GM23338 (cell line): ENCODE measurements around the gene COX8A. TPM values are rescaled to one million over a fixed set of nuclear protein-coding genes. Genes with fewer than 3 reads are reported as not detected.

ENCODE experiments used
- ATAC-seq: fragments of 200-7000 bp; cut with Tn5 transposase; 3 replicates; pipeline ENCODE4 v1.9.1; 2020
- DNase-seq: peaks from one replicate; pipeline ENCODE4 v3.0.0-alpha.2; 2015; ENCODE audit warnings: low spot score
- H2AFZ ChIP-seq: fragments of 200-600 bp; sonication (generic); 2 replicates; pipeline ENCODE4 v1.8.0; 2016; ENCODE audit warnings: antibody characterized with exemption, mild to moderate bottlenecking, moderate library complexity
- H3F3A ChIP-seq: fragments of 200-600 bp; sonication (generic); replicated peaks from 2 replicates; pipeline ENCODE4 v1.8.0; 2017; ENCODE audit warnings: antibody characterized with exemption, mixed run types, low read depth
- H3K27ac ChIP-seq: fragments of 200-600 bp; sonication (generic); 2 replicates; pipeline ENCODE4 v1.6.1; 2016; ENCODE audit warnings: low read depth
- H3K27me3 ChIP-seq: fragments of 200-600 bp; sonication (generic); 2 replicates; pipeline ENCODE4 v1.8.0; 2016; ENCODE audit warnings: mild to moderate bottlenecking, mixed run types, moderate library complexity; ENCODE audit not compliant: insufficient read depth
- H3K36me3 ChIP-seq: fragments of 200-600 bp; sonication (generic); 2 replicates; pipeline ENCODE4 v1.8.0; 2016; ENCODE audit warnings: mild to moderate bottlenecking; ENCODE audit not compliant: insufficient read depth
- H3K4me1 ChIP-seq: fragments of 200-600 bp; sonication (generic); 2 replicates; pipeline ENCODE4 v1.8.0; 2016; ENCODE audit warnings: mild to moderate bottlenecking, moderate library complexity; ENCODE audit not compliant: insufficient read depth
- H3K4me2 ChIP-seq: fragments of 200-600 bp; sonication (generic); 2 replicates; pipeline ENCODE4 v1.7.1; 2017; ENCODE audit warnings: mixed run types
- H3K4me3 ChIP-seq: fragments of 200-600 bp; sonication (generic); 2 replicates; pipeline ENCODE4 v1.6.1; 2016; ENCODE audit warnings: mixed run types
- H3K79me2 ChIP-seq: fragments of 200-600 bp; sonication (generic); replicated peaks from 2 replicates; pipeline ENCODE4 v1.8.0; 2017; ENCODE audit warnings: mild to moderate bottlenecking; ENCODE audit not compliant: insufficient read depth
- H3K9me2 ChIP-seq: fragments of 200-600 bp; sonication (generic); 2 replicates; pipeline ENCODE4 v1.8.0; 2017; ENCODE audit not compliant: insufficient read depth
- H4K20me1 ChIP-seq: fragments of 200-600 bp; sonication (generic); replicated peaks from 2 replicates; pipeline ENCODE4 v1.8.0; 2017; ENCODE audit warnings: mild to moderate bottlenecking; ENCODE audit not compliant: insufficient read depth
- H3K27ac Mint-ChIP-seq: 2 replicates; pipeline ENCODE4 v1.8.0; 2020; ENCODE audit warnings: inconsistent platforms, mild to moderate bottlenecking, moderate library complexity, mixed read lengths
- H3K27me3 Mint-ChIP-seq: 3 replicates; pipeline ENCODE4 v1.8.0; 2022; ENCODE audit warnings: low read depth, mild to moderate bottlenecking, moderate library complexity, mixed read lengths, inconsistent platforms; ENCODE audit not compliant: insufficient read depth, poor library complexity
- H3K36me3 Mint-ChIP-seq: 3 replicates; pipeline ENCODE4 v1.8.0; 2021; ENCODE audit warnings: low read depth, mild to moderate bottlenecking, inconsistent platforms, moderate library complexity, mixed read lengths
- H3K4me1 Mint-ChIP-seq: 3 replicates; pipeline ENCODE4 v1.8.0; 2020; ENCODE audit warnings: mild to moderate bottlenecking, inconsistent platforms, mixed read lengths
- H3K4me3 Mint-ChIP-seq: 3 replicates; pipeline ENCODE4 v1.8.0; 2021; ENCODE audit warnings: moderate library complexity, mild to moderate bottlenecking, inconsistent platforms, mixed read lengths
- H3K9me3 Mint-ChIP-seq: 3 replicates; pipeline ENCODE4 v1.8.0; 2020; ENCODE audit warnings: moderate library complexity, mild to moderate bottlenecking, inconsistent platforms, mixed read lengths
- CTCF ChIP-seq, 2 experiments: fragments of 200-600 bp in 1 of 2; sonication (generic) in 1 of 2; conservative IDR thresholded peaks; 2 replicates each; pipeline versions ENCODE4 v1.5.1 to v1.6.1; 2016 to 2017; ENCODE audit warnings: antibody characterized with exemption in 2 of 2, low read depth in 2 of 2, mild to moderate bottlenecking in 2 of 2, moderate library complexity in 1 of 2
- ETS1 ChIP-seq: IDR thresholded peaks from 2 replicates; pipeline ENCODE4 v1.6.1; 2016; ENCODE audit warnings: antibody characterized with exemption
- EZH2 ChIP-seq: fragments of 200-600 bp; sonication (generic); IDR thresholded peaks from one replicate; pipeline ENCODE4 v1.8.0; 2017; ENCODE audit warnings: antibody characterized with exemption, mild to moderate bottlenecking, low read depth; ENCODE audit not compliant: unreplicated experiment
- EZH2phosphoT487 ChIP-seq: fragments of 200-600 bp; sonication (generic); IDR thresholded peaks from one replicate; pipeline ENCODE4 v1.8.1; 2018; ENCODE audit warnings: antibody characterized with exemption; ENCODE audit not compliant: unreplicated experiment
- JUNB ChIP-seq: IDR thresholded peaks from one replicate; pipeline ENCODE4 v1.6.1; 2016; ENCODE audit warnings: antibody characterized with exemption; ENCODE audit not compliant: unreplicated experiment
- NANOG ChIP-seq: IDR thresholded peaks from 2 replicates; pipeline ENCODE4 v1.6.1; 2016; ENCODE audit warnings: antibody characterized with exemption, borderline replicate concordance
- STAT1 ChIP-seq: IDR thresholded peaks from one replicate; pipeline ENCODE4 v1.6.1; 2016; ENCODE audit warnings: antibody characterized with exemption; ENCODE audit not compliant: unreplicated experiment
- polyA plus RNA-seq: library from polyadenylated mRNA; unstranded; fragments of >200 nt; fragmentation: Nextera tagmentation; extraction: Ambion mirVana; gene quantifications from 2 replicates; pipeline ENCODE4 v1.2.1, GENCODE V29; 2016
- total RNA-seq: library from RNA; depleted of rRNA; stranded (reverse); fragments of >200 nt; shearing (Covaris generic); gene quantifications from 2 replicates; pipeline ENCODE4 v1.2.3, GENCODE V29; 2014
- TF ChIP-seq, protein P1 (sequence below): fragments of 250-450 bp; sonication (Bioruptor Pico); IDR thresholded peaks from 2 replicates; pipeline ENCODE4 v1.5.0; 2020; ENCODE audit warnings: mild to moderate bottlenecking, moderate library complexity
- TF ChIP-seq, protein P2 (sequence below): IDR thresholded peaks from one replicate; pipeline ENCODE4 v1.6.1; 2018; ENCODE audit warnings: antibody characterized with exemption; ENCODE audit not compliant: unreplicated experiment

Gene COX8A
- total and polyA plus RNA-seq, 2 experiments from 2014 or later = 427 to 483 TPM

DNA sequence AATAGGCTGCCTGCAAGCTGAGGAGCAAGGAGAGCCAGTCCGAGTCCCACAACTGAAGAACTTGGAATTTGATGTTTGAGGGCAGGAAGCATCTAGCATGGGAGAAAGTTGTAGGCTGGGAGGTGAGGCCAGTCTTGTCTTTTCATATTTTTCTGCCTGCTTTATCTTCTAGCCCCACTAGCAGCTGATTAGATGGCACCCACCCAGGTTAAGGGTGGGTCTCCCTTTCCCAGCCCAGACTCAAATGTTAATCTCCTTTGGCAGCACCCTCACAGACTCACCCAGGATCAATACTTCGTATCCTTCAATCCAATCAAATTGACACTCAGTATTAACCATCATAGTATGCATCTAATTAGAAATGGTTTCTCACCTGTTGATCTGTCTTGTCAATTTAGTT is 5.0 kb upstream of the COX8A start:
- Histone ChIP-seq H3K79me2 (no peaks in the 10 kb centered on the region), H3K27ac (no peak overlapping the region), H3K9me2 (no peaks in the 10 kb centered on the region; the same call in 1 of the 2 replicates), H3K4me2 (no peak overlapping the region), H3K36me3 (no peaks in the 10 kb centered on the region), H4K20me1 (no peaks in the 10 kb centered on the region; the same call in 1 of the 2 replicates), H3K4me3 (no peak overlapping the region), H2AFZ (no peak overlapping the region), H3F3A (no peaks in the 10 kb centered on the region), H3K4me1 (no peaks in the 10 kb centered on the region), H3K27me3 (peaks cover 70% of the 10 kb centered on the region)
- Mint-ChIP-seq H3K27me3 (peaks cover 46% of the 10 kb centered on the region), H3K9me3 (peaks cover 10% of the 10 kb centered on the region), H3K4me3 (no peak overlapping the region), H3K27ac (no peak overlapping the region), H3K4me1 (no peaks in the 10 kb centered on the region; the same call in 2 of the 3 replicates), H3K36me3 (peaks cover under 1% of the 10 kb centered on the region; the same call in 1 of the 3 replicates)
- ATAC-seq (no peak), DNase-seq (no peak)
- TF ChIP-seq NANOG = no peak
- TF ChIP-seq, protein P1, sequence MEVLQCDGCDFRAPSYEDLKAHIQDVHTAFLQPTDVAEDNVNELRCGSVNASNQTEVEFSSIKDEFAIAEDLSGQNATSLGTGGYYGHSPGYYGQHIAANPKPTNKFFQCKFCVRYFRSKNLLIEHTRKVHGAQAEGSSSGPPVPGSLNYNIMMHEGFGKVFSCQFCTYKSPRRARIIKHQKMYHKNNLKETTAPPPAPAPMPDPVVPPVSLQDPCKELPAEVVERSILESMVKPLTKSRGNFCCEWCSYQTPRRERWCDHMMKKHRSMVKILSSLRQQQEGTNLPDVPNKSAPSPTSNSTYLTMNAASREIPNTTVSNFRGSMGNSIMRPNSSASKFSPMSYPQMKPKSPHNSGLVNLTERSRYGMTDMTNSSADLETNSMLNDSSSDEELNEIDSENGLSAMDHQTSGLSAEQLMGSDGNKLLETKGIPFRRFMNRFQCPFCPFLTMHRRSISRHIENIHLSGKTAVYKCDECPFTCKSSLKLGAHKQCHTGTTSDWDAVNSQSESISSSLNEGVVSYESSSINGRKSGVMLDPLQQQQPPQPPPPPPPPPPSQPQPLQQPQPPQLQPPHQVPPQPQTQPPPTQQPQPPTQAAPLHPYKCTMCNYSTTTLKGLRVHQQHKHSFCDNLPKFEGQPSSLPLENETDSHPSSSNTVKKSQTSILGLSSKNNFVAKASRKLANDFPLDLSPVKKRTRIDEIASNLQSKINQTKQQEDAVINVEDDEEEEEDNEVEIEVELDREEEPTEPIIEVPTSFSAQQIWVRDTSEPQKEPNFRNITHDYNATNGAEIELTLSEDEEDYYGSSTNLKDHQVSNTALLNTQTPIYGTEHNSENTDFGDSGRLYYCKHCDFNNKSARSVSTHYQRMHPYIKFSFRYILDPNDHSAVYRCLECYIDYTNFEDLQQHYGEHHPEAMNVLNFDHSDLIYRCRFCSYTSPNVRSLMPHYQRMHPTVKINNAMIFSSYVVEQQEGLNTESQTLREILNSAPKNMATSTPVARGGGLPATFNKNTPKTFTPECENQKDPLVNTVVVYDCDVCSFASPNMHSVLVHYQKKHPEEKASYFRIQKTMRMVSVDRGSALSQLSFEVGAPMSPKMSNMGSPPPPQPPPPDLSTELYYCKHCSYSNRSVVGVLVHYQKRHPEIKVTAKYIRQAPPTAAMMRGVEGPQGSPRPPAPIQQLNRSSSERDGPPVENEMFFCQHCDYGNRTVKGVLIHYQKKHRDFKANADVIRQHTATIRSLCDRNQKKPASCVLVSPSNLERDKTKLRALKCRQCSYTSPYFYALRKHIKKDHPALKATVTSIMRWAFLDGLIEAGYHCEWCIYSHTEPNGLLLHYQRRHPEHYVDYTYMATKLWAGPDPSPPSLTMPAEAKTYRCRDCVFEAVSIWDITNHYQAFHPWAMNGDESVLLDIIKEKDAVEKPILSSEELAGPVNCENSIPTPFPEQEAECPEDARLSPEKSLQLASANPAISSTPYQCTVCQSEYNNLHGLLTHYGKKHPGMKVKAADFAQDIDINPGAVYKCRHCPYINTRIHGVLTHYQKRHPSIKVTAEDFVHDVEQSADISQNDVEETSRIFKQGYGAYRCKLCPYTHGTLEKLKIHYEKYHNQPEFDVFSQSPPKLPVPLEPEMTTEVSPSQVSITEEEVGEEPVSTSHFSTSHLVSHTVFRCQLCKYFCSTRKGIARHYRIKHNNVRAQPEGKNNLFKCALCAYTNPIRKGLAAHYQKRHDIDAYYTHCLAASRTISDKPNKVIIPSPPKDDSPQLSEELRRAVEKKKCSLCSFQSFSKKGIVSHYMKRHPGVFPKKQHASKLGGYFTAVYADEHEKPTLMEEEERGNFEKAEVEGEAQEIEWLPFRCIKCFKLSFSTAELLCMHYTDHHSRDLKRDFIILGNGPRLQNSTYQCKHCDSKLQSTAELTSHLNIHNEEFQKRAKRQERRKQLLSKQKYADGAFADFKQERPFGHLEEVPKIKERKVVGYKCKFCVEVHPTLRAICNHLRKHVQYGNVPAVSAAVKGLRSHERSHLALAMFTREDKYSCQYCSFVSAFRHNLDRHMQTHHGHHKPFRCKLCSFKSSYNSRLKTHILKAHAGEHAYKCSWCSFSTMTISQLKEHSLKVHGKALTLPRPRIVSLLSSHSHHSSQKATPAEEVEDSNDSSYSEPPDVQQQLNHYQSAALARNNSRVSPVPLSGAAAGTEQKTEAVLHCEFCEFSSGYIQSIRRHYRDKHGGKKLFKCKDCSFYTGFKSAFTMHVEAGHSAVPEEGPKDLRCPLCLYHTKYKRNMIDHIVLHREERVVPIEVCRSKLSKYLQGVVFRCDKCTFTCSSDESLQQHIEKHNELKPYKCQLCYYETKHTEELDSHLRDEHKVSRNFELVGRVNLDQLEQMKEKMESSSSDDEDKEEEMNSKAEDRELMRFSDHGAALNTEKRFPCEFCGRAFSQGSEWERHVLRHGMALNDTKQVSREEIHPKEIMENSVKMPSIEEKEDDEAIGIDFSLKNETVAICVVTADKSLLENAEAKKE (CRISPR knock-in tag) = no peak
- no peak for TF ChIP-seq STAT1

DNA sequence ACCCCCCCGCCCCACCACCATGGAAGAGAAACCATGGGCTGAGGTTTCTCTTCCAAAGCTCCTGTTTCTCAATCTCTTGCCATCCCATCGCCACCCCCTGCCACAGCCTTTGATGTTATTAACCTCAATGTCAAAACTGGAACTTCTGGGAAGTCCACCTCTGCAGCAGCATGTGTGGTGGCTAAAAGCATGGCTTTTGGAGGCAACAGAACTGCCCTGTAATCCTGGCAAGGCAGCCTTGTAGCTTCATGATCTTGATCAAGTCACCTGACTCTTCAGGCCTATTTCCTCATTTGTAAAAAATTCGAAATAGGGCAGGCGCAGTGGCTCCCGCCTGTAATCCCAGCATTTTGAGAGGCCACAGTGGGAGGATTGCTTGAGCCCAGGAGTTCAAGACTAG is 3.5 kb upstream of the COX8A start:
- Histone ChIP-seq H3K4me2 (no peak overlapping the region), H4K20me1 (no peaks in the 10 kb centered on the region; the same call in 1 of the 2 replicates), H3K27ac (no peak overlapping the region), H2AFZ (no peak overlapping the region), H3K36me3 (no peaks in the 10 kb centered on the region), H3K9me2 (no peaks in the 10 kb centered on the region; the same call in 1 of the 2 replicates), H3F3A (0 out of 2 replicates have a peak, but pooled peaks cover 3% of the 10 kb centered on the region), H3K4me1 (peaks cover 9% of the 10 kb centered on the region; the same call in 1 of the 2 replicates), H3K79me2 (peaks cover 10% of the 10 kb centered on the region), H3K27me3 (peaks cover 59% of the 10 kb centered on the region), H3K4me3 (no peak overlapping the region)
- no peak for DNase-seq
- TF ChIP-seq, protein P2, sequence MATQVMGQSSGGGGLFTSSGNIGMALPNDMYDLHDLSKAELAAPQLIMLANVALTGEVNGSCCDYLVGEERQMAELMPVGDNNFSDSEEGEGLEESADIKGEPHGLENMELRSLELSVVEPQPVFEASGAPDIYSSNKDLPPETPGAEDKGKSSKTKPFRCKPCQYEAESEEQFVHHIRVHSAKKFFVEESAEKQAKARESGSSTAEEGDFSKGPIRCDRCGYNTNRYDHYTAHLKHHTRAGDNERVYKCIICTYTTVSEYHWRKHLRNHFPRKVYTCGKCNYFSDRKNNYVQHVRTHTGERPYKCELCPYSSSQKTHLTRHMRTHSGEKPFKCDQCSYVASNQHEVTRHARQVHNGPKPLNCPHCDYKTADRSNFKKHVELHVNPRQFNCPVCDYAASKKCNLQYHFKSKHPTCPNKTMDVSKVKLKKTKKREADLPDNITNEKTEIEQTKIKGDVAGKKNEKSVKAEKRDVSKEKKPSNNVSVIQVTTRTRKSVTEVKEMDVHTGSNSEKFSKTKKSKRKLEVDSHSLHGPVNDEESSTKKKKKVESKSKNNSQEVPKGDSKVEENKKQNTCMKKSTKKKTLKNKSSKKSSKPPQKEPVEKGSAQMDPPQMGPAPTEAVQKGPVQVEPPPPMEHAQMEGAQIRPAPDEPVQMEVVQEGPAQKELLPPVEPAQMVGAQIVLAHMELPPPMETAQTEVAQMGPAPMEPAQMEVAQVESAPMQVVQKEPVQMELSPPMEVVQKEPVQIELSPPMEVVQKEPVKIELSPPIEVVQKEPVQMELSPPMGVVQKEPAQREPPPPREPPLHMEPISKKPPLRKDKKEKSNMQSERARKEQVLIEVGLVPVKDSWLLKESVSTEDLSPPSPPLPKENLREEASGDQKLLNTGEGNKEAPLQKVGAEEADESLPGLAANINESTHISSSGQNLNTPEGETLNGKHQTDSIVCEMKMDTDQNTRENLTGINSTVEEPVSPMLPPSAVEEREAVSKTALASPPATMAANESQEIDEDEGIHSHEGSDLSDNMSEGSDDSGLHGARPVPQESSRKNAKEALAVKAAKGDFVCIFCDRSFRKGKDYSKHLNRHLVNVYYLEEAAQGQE = no peak
- TF ChIP-seq CTCF (conservative IDR thresholded peaks at IDR 0.05; ENCODE audit: low read depth in 2 of 2) (no peak), ETS1 (no peak), STAT1 (no peak), EZH2 (no peak), JUNB (no peak), EZH2phosphoT487 (no peak)
- Mint-ChIP-seq H3K36me3 (peaks cover 5% of the 10 kb centered on the region; the same call in 2 of the 3 replicates), H3K4me3 (no peak overlapping the region), H3K27me3 (peaks cover 46% of the 10 kb centered on the region), H3K27ac (no peak overlapping the region), H3K9me3 (peaks cover 10% of the 10 kb centered on the region), H3K4me1 (peaks cover 3% of the 10 kb centered on the region)
- no peak for ATAC-seq
